H7 (cell line): Measurements from ENCODE around the gene ERAS. TPM values are rescaled to one million over a fixed set of nuclear protein-coding genes. Genes with fewer than 3 reads are reported as not detected.
"Not testable (repeated sequence)": the region's sequence is repeated elsewhere in the genome, so short reads cannot be mapped to it uniquely, and the experiment has no call there.

Source experiments
- DNase-seq: peaks from one replicate; pipeline ENCODE4 v3.0.0; 2012
- H3K27me3 ChIP-seq: 2 replicates; pipeline ENCODE4 v1.6.0; 2011; ENCODE audit warnings: mild to moderate bottlenecking, low read length; ENCODE audit not compliant: control insufficient read depth, insufficient read depth
- H3K36me3 ChIP-seq: replicated peaks from 2 replicates; pipeline ENCODE4 v1.5.1; 2011; ENCODE audit warnings: low read length; ENCODE audit not compliant: control insufficient read depth, insufficient read depth
- H3K4me3 ChIP-seq: 2 replicates; pipeline ENCODE4 v1.5.1; 2011; ENCODE audit warnings: low read depth, mild to moderate bottlenecking, control low read depth, low read length, moderate library complexity; ENCODE audit not compliant: insufficient read depth
- total RNA-seq: library from RNA; depleted of rRNA; stranded (reverse); fragments of >200 nt; shearing (Covaris generic); gene quantifications from 2 replicates; pipeline ENCODE4 v1.2.3, GENCODE V29; 2014

ERAS gene
- total RNA-seq, 1 experiment from 2014 or later, result 0.21 TPM

- DNase-seq, result no peak
- H3K36me3 ChIP-seq, result no peaks in the 10 kb centered on the region; the same call in none of the 2 replicates
Observed at GRCh38 chrX:48813644-48814043, 12.7 kb upstream of the ERAS start.

GRCh38 chrX:48814722-48815121, 11.6 kb upstream of the ERAS start:
- Histone ChIP-seq H3K36me3 (no peaks in the 10 kb centered on the region; the same call in none of the 2 replicates), H3K27me3 (no peaks in the 10 kb centered on the region), H3K4me3 (no peak overlapping the region)
- DNase-seq, result no peak

More at GRCh38 chrX:48813644-48814043, 12.7 kb upstream of the ERAS start:
- Histone ChIP-seq H3K4me3 (no peak overlapping the region), H3K27me3 (no peaks in the 10 kb centered on the region)

GRCh38 chrX:48815266-48815665, 11.0 kb upstream of the ERAS start:
- Histone ChIP-seq H3K27me3 (no peaks in the 10 kb centered on the region), H3K4me3 (no peak overlapping the region), H3K36me3 (peaks cover 1% of the 10 kb centered on the region)
- DNase-seq, result no peak

DNA sequence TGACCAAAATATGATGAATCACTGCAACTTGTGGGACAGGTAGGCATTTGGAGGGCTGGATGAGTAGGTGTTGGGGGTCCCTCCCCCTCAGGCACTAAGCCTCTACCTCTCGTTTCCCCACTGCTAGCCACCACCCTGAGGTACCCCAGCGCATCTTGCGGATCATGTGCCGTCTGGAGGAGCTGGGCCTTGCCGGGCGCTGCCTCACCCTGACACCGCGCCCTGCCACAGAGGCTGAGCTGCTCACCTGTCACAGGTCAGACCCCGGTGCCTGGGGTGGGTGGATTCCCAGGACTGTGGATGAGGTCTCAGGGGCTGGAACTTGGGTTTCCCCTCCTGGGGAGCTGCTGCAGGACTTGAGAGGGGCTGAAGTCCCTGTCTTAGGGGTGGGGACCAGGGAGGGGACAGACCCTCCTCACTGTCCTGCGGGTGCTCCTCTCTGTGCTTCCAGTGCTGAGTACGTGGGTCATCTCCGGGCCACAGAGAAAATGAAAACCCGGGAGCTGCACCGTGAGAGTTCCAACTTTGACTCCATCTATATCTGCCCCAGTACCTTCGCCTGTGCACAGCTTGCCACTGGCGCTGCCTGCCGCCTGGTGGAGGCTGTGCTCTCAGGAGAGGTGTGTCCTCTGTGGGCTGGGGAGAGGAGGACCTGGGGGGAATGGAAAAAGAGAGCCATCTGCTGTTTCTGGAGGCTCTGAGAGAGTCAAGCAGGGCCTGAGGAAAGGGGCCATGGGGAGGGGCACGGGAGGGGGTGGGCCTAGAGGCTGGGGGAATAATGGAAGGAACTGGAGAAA, 10.1 kb upstream of the ERAS start:
- H3K36me3 ChIP-seq, result peaks cover 1% of the 10 kb centered on the region
- no peak for DNase-seq
- H3K27me3 ChIP-seq, result no peaks in the 10 kb centered on the region
- no peak overlapping the region for H3K4me3 ChIP-seq

- Histone ChIP-seq H3K27me3 (no peaks in the 10 kb centered on the region), H3K36me3 (peaks cover 1% of the 10 kb centered on the region), H3K4me3 (no peak overlapping the region)
- no peak for DNase-seq
Observed at GRCh38 chrX:48818098-48818497, 8.2 kb upstream of the ERAS start.

DNA sequence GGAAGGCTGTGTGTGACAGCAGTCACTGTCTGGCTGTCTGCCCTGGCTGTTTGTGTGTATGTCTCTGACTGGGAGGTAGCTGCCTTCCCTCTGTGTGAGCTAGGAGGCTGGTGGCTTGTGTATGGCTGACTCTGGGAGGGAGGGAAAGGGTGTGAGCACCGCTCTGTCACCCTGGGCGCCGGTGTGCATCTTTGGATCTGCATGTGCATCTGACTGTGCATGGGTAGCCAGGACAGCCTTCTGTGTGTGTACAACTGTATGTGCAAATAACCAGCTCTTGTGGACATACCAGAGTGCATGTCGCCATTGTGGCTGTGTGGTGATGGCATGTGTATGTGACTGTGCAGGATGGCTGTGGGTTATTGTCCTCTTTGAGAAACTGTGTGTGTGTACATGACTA, 7.4 kb upstream of the ERAS start:
- Histone ChIP-seq H3K36me3 (peaks cover 3% of the 10 kb centered on the region), H3K27me3 (no peaks in the 10 kb centered on the region), H3K4me3 (no peak overlapping the region)
- DNase-seq, result no peak

- not testable (repeated sequence) for H3K27me3 ChIP-seq
Observed at GRCh38 chrX:48819394-48819793, 6.9 kb upstream of the ERAS start.

DNA sequence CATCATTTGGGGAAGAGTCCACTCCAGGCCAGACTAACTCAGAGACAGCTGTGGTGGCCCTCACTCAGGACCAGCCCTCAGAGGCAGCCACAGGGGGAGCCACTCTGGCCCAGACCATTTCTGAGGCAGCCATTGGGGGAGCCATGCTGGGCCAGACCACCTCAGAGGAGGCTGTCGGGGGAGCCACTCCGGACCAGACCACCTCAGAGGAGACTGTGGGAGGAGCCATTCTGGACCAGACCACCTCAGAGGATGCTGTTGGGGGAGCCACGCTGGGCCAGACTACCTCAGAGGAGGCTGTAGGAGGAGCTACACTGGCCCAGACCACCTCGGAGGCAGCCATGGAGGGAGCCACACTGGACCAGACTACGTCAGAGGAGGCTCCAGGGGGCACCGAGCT, 3.3 kb upstream of the ERAS start:
- DNase-seq, result no peak
- Histone ChIP-seq H3K27me3 (peaks cover 11% of the 10 kb centered on the region), H3K4me3 (no peak overlapping the region), H3K36me3 (0 out of 2 replicates have a peak, but pooled peaks cover 3% of the 10 kb centered on the region)

More at GRCh38 chrX:48819394-48819793, 6.9 kb upstream of the ERAS start:
- not testable (repeated sequence) for DNase-seq, H3K4me3 ChIP-seq, H3K36me3 ChIP-seq

- H3K36me3 ChIP-seq, result 0 out of 2 replicates have a peak, but pooled peaks cover 3% of the 10 kb centered on the region
- no peak for DNase-seq
- peaks cover 11% of the 10 kb centered on the region for H3K27me3 ChIP-seq
- H3K4me3 ChIP-seq, result no peak overlapping the region
Observed at GRCh38 chrX:48824066-48824465, 2.2 kb upstream of the ERAS start.

- peak overlapping the region; percentile 29 for H3K4me3 ChIP-seq
- peaks cover 27% of the 10 kb centered on the region for H3K27me3 ChIP-seq
- 0 out of 2 replicates have a peak, but pooled peaks cover 2% of the 10 kb centered on the region for H3K36me3 ChIP-seq
- peak; percentile 72 for DNase-seq
Observed at GRCh38 chrX:48826876-48827653, 752 bp downstream of the ERAS start.

GRCh38 chrX:48827654-48827968, 1.3 kb downstream of the ERAS start:
- Histone ChIP-seq H3K4me3 (peak overlapping the region; percentile 29), H3K36me3 (0 out of 2 replicates have a peak, but pooled peaks cover 2% of the 10 kb centered on the region), H3K27me3 (peaks cover 33% of the 10 kb centered on the region)
- DNase-seq, result no peak

DNA sequence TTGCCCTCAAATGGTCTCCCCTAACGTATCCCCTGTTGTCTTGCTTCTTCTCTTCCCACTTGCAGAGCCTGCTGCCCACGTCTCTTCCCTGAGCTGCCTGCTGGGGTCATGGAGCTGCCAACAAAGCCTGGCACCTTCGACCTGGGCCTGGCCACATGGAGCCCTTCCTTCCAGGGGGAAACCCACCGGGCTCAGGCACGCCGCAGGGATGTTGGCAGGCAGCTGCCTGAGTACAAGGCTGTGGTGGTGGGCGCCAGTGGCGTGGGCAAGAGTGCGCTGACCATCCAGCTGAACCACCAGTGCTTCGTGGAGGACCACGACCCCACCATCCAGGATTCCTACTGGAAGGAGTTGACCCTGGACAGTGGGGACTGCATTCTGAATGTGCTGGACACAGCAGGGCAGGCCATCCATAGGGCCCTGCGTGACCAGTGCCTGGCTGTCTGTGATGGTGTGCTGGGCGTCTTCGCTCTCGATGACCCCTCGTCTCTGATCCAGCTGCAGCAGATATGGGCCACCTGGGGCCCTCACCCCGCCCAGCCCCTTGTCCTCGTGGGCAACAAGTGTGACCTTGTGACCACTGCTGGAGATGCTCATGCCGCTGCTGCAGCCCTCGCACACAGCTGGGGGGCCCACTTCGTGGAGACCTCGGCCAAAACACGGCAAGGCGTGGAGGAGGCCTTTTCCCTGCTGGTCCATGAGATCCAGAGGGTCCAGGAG, 2.9 kb downstream of the ERAS start:
- no peaks in the 10 kb centered on the region for H3K36me3 ChIP-seq
- no peak overlapping the region for H3K4me3 ChIP-seq
- no peak for DNase-seq
- peaks cover 48% of the 10 kb centered on the region for H3K27me3 ChIP-seq

GRCh38 chrX:48831136-48831908, 5.0 kb downstream of the ERAS start:
- Histone ChIP-seq H3K27me3 (peaks cover 63% of the 10 kb centered on the region), H3K36me3 (no peaks in the 10 kb centered on the region), H3K4me3 (peak overlapping the region; percentile 42)
- DNase-seq, result peak; percentile 73

DNA sequence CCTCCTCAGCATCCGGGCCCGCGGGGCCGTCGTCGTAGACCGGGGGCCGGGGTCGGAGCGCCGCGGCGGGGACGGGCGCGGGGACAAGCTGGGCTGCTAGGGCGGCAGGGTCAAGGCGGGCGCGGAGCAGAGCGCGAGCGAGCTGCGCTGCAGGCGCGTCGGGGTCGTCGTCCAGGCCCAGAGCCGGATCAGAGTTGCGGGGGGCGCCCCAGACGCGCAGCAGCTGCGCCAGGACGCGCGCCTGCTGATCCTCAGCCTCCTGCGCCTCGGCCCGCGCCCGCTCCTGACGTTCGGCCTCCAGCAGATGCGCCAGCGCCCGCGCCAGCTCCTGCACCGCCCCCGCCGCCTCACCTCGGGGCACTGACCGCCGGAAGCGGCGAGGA, 5.6 kb downstream of the ERAS start:
- no peaks in the 10 kb centered on the region for H3K36me3 ChIP-seq
- H3K4me3 ChIP-seq, result peak overlapping the region; percentile 42
- peak; percentile 83 for DNase-seq
- H3K27me3 ChIP-seq, result peaks cover 63% of the 10 kb centered on the region
